Stimulated activated CD8-positive, alpha-beta memory T cell treated with anti-CD3 and anti-CD28 coated beads, Interleukin-7, amount 100 ng/mL, for 1 hour (primary cell): ENCODE results near the gene FAM171A1.
"Not testable (repeated sequence)": the region's sequence is repeated elsewhere in the genome, so short reads cannot be mapped to it uniquely, and the experiment has no call there.

Experiments
- DNase-seq, 2 donors: peaks; one replicate each; pipeline ENCODE4 v3.0.0-alpha.2; 2020; ENCODE audit warnings: low read depth in 2 of 2

The FAM171A1 gene

GRCh38 chr10:15210521-15210920 lies 160.6 kb downstream of the FAM171A1 start:
- no peak for DNase-seq

GRCh38 chr10:15209827-15210509 lies 161.1 kb downstream of the FAM171A1 start:
- peak; percentile 50 to 77 for DNase-seq

GRCh38 chr10:15208221-15208620 lies 162.9 kb downstream of the FAM171A1 start:
- no peak for DNase-seq

- not testable (repeated sequence) for DNase-seq
These were observed 163.7 kb downstream of the FAM171A1 start for GRCh38 chr10:15207410-15207809.

- DNase-seq = no peak
These were observed 168.4 kb downstream of the FAM171A1 start for GRCh38 chr10:15202639-15203038.

GRCh38 chr10:15202301-15202621 lies 168.8 kb downstream of the FAM171A1 start:
- not testable (repeated sequence) for DNase-seq

GRCh38 chr10:15201589-15202300 lies 169.3 kb downstream of the FAM171A1 start:
- no peak for DNase-seq

GRCh38 chr10:15200626-15201025 lies 170.5 kb downstream of the FAM171A1 start:
- DNase-seq = no peak

- no peak for DNase-seq
These were observed 173.2 kb downstream of the FAM171A1 start for GRCh38 chr10:15197911-15198310.

- no peak for DNase-seq
These were observed 173.8 kb downstream of the FAM171A1 start for GRCh38 chr10:15197276-15197675.

- no peak for DNase-seq
These were observed 174.9 kb downstream of the FAM171A1 start for GRCh38 chr10:15196021-15196834.

GRCh38 chr10:15189133-15189885 lies 181.8 kb downstream of the FAM171A1 start:
- DNase-seq = no peak

GRCh38 chr10:15188603-15189002 lies 182.5 kb downstream of the FAM171A1 start:
- no peak for DNase-seq

GRCh38 chr10:15183689-15184481 lies 187.2 kb downstream of the FAM171A1 start:
- DNase-seq = no peak

- no peak for DNase-seq
These were observed 188.4 kb downstream of the FAM171A1 start for GRCh38 chr10:15182540-15183207.

GRCh38 chr10:15181576-15182156 lies 189.4 kb downstream of the FAM171A1 start:
- no peak for DNase-seq

GRCh38 chr10:15180736-15181135 lies 190.4 kb downstream of the FAM171A1 start:
- no peak for DNase-seq

GRCh38 chr10:15176269-15176668 lies 194.8 kb downstream of the FAM171A1 start:
- no peak for DNase-seq

GRCh38 chr10:15175587-15175986 lies 195.5 kb downstream of the FAM171A1 start:
- no peak for DNase-seq

GRCh38 chr10:15172306-15172840 lies 198.7 kb downstream of the FAM171A1 start:
- no peak for DNase-seq
